T-helper 22 cell (primary cell): ENCODE results near the gene PRAC1.
"Not testable (repeated sequence)": the region's sequence is repeated elsewhere in the genome, so short reads cannot be mapped to it uniquely, and the experiment has no call there.

Experiments used
- DNase-seq: peaks from one replicate; pipeline ENCODE4 v3.0.0-alpha.2; 2020; ENCODE audit warnings: low read depth

The PRAC1 gene

DNA sequence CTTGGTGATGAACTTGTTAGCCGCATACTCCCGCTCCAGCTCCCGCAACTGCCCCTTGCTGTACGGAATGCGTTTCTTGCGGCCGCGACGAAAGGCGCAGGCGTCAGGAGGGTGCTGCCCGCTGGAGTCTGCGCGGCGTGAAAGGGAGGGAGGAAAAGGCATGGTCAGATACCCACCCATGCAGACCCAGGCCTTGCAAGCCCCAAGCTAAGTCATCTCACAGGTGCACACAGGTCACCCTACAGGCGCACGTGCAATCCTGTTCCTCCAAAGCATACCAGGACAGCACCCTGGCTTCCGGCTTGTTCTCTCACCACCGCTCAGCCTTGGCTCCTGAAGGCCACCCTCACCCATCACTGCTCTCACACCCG, 4.6 kb upstream of the PRAC1 start:
- no peak for DNase-seq

DNA sequence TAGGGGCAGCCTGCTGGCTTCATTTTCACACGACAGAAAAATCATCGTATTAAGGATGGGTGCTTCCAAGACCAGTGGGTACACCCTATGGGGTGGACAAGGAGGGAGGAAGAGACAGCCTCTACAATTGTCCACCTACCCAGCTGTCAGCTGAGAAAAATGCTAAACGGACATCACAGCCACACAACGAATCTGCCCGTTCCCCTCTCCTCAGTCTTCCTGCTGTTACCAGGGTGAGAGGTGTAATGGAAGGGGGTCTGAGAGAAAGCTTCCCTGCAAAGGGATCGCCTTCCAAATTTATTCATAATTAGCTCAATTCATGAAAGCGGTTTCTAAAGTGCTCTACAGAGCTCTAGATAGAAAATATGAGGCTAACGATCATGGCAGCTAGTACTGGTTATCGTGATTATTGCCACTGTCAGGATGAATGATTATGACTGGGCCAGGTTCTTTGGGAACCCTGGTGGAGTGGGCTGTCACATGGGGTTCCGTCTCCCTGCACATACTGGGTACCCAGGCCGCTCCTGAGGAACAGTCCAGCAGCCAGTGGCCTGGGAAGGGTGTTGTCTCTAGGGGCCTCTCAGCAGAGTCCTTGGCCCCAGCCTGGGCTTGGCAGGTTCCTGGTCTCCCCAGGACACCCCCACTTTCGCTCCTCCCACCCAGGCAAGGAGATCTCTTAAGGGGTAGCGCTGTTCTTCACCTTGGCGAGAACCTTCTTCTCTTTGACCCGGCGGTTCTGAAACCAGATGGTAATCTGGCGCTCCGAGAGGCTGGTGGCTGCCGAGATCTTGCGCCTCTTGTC, 4.0 kb upstream of the PRAC1 start:
- no peak for DNase-seq

DNA sequence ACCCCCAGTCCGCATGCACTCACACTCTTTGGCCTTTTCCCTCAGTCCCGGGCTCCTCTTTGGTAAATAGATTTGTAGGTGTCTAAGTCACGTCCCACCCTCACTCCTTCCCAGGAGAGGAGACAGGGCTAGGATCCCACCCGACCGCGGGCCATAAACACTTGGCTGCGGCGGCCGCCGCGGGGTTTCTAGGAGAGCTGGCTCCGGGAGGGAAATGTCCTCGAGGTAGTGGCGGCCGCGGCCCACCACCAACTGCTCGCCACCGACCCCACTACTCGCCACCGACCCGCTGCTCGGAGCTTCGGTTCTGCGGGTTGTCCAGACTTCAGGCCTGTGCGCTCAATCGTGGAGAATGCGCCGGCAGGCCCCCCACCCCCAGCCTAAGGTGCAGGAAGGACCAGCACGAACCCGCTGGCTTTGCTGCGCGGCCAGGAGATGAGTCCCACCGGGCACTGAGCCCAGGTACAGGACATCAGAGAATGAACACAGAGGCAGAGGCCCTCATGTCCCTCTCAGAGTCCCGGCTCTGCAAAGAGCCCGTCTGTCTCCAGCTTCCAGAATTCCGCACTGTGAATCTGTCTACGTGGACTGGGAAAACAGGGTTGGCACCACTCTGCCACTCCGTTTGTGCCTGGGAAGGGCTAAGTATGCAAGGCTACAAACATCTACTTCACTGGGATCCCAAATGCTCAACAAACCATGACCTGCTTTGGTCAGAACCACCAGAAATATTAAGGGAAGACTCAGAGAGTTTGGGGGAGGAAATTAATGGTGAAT, 3.2 kb upstream of the PRAC1 start:
- DNase-seq = no peak

DNA sequence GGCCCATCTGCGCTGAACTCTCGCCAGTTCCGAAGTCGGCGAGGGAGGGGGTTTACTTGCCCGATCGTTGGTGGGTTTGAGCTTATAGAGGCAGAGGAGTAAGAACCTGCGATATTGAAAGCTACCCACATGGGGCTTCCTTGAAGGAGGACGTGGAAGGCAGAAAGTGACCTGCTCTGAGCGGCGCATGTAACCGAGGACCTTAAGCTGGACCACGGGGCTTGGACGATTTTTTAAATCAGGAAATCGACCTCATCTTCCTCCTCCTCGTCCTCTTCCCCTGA, 2.6 kb upstream of the PRAC1 start:
- DNase-seq = no peak

DNA sequence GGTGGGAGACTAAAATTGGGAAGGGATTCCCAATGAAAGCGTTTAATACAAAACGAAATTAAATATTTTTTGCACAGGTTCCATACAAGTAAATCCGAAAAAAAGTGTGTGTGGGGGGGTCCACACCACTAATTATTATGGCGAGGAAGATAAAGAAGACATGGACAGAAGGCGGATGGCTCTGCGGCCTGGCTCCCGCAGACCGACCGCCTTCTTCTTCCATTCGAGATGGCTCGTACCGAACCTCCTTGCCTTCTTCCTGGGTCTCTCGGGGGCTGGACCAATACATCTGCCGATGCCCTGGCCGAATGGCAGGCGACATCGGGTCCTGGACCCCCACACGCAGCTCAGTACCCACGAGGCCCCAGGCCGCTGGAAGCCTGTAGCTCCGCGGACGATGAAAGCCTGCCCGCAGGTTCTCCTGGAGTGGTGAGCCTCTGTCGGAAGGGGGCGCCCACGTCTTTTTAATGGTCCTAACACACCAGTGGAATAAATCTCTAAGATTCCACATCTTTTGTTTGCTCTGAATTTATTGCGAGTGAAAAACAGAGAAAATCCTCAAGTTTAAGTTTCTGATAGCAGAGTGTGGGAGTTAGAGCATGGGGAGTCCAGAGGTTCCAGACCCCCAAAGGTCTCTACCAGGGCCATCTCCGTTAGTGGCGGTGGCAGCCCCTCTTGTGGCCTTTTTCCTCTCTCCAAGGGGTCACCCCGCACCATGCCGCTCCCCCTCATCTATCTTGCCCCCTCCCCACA, 2.1 kb upstream of the PRAC1 start:
- peak; percentile 42 for DNase-seq

DNA sequence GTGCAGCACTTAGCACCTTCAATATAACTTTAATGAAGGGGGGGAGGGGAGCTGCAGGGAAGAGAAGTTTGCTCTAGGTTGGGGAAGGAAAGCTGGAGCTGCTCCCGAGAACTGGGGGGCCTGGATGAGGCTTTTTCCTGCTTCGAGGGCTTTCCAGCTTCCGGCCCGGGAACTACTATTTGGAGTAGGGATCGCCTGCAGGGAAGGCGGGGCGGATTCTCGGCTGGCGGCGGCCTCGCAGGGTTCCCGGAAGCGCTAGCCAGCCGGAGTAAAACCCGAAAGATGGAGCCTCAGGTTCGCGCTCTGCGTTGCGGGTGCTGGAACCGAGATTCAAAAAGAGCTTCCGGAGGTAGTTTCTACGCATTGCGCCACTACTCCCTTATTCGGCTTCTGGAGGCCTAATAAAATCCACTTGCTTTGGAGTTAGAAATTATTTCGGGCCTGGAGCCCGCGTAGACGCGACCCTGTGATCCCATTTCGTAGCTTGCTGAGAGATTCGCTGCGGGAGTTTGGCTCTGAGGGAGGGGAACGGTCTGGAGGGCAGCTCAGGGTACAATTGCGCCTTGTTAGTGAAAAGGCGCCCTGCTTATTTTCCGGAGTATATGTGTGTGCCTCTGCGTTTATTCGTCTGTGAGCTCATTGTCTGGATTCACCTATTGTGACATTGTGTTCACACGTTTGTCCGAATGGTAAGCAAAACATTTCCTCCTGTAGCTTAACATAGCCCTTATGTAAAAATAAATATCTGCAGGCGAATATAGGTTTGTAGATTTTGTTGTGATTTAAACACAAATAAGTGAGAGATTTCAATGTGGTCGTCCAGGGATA, 1.3 kb upstream of the PRAC1 start:
- no peak for DNase-seq

DNA sequence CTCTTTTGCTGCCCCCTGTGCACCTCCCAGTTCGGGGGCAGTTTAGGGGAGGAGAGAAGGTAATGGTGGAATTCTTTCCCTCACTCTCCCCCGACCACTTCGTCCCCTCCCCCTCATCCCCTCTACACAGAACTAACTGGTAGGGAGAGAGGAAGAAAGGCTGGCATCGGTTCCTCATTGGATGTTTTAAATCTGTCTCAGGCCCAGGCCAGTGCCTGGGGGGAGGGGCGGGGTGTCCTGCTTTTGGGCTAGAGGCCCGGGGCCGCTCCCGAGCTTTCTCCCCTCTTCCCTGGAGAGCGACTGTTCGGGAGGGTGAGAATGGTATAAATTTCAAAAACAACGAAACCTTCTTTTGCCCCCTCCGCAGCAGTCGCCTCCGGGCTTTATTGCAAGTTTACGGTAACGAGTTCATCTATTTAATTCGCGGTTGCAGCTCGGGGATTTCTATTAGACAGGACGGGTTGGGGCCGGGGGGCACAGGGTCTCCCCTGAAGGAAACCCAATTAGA, 651 bp upstream of the PRAC1 start, which contains the start of gene PRAC2:
Gene PRAC2 (plus strand): TSS at position 271 of the 508 bp plus-strand sequence. CDS start 1,226 bp downstream, outside the sequence.
- DNase-seq = no peak

DNA sequence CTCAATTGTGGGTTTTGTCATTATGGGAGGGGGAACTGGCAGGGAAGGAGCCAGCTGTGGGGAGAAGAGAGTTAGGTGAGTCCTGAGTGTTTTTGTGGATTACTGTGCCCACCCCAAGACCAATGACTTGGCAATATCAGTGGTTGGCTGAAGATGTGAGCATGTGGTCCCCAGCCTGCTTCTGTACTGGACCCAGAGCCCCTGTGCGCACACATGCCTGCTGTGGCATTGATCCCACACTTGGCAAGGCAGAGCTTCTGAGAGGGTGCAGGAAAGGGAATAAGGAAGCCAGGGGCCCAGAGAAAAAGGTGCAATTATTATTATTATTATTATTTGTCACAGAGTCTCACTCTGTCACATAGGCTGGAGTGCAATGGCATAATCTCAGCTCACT, 1.3 kb downstream of the PRAC1 start:
- no peak for DNase-seq

DNA sequence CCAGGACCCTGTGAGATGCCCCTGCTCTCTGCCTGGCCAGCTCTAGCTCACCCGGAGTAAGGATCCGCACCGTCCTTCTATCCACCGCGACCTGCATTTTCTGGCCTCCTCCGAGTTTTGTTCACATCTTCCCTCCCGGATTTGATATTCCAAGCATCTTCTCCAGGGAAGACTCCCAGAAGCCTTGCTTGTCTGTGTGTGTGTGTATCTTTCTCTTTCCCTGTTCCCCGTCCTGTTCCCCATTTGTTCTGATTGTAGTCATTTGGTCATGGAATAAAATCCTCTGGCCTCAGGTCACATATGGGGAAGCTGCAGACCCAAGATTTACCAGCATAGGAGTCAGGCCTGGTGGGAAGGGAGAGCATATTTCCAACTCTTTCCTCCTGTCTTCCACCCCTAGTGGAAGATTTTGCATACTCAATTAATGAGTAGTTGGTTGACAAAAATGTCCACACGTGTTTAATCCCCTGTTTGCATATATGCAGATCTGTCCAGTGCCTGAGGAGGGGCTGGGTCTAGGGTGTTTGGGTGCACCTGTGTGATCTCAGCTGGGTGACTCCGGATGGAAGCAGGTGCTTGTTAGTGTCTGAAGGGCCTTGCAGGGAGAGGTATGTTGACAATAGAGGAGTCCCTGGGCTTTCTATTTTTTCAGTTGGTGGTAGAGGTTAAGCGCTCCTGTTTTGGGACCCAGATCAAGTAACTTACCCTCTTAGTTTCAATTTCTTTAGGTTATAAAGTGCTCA, 1.9 kb downstream of the PRAC1 start:
- no peak for DNase-seq

DNA sequence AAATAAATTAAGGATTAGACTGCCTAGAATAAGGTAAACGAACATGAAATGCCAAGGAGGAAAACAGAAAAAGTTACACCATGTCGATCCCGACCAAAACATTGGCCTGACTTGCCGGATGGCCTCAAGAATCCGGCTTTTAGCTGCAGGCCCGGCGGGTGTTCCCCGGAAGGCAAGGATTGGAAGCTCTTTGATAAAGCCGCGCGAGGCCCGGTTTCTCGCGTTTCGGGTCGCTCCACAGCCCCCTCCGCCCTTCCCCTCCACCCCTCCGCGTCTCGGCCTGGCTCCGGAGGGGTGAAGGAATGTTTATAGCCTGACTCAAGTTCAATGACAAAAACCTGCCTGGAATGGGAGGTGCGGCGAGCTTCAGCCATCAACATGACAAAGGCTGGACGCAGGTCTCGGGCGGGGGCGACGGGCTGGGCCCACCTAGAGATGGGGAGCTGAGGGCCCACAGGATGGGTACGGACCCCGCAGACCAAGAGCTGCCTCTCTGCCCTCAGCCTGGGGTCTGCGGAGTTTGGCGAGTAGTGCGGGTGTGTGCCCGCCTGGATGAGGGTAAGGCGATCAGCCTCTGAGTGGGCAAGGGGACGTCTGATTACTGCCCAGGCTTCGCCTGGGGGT, 2.6 kb downstream of the PRAC1 start:
- DNase-seq = no peak

DNA sequence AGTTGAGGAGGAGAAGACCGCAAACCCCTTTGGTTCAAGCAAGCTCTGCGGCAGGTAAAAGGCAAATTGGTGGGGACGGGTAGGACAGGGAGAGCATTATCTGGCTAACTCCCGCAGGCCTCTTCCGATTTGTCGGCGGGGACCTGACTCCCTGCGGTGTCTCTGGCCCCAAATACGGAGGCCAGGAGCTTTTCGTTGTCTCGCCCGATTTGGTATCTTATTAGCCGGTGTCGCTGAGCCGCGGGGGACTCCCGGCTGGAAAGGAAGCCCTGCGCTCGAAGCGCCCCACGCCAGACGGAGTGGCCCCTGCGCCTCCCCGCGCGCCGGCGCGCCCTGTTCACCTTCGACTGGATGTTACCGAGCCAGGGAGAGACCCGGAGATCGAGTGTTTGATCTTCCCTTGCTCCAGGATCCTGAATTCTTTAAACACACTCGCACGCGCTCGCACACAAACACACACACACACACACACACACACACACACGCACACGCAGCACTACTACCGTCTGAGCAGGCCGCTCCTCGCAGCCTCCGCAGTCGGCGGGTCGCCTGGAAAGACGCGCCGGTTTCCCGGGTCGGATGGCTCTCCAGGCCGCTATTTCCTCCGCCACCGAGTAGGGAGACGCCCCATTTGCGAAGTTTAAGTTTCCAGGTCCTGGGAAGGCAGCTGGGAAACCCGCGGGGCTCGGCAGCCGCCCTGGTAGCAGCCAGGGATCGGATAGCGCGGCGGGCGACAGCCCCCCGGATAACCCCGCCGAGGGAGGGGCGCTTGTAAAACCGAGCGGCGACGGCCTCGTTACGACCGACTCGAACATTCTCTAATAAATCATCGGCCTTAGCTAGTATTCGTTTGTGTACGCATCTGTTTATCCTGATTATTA, 3.3 kb downstream of the PRAC1 start:
- no peak for DNase-seq

DNA sequence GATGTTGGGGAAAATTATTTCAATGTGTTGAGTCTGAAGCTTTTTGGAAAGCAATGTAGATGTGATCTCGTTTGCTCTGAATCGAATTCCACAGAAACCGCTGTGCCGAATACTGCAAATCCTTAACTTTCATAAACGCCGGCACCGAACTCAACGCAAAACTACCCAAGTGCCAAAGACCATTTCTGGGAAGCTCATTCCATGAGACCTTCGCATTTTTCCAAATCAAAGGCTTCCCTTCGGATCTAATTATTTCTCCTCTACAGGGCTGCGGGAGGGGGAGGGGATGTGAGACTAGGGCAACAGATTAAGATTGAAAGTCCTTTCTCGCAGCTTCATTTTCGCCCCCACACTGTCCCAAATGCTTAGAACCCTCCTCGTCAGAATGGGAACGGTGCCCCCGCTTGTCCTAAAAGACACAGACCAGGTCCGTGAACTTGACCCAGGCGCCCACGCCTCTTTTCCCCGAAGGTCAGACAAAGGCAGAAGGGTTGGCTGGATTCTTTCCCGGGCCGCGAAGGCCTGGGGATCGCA, 4.0 kb downstream of the PRAC1 start:
- no peak for DNase-seq

DNA sequence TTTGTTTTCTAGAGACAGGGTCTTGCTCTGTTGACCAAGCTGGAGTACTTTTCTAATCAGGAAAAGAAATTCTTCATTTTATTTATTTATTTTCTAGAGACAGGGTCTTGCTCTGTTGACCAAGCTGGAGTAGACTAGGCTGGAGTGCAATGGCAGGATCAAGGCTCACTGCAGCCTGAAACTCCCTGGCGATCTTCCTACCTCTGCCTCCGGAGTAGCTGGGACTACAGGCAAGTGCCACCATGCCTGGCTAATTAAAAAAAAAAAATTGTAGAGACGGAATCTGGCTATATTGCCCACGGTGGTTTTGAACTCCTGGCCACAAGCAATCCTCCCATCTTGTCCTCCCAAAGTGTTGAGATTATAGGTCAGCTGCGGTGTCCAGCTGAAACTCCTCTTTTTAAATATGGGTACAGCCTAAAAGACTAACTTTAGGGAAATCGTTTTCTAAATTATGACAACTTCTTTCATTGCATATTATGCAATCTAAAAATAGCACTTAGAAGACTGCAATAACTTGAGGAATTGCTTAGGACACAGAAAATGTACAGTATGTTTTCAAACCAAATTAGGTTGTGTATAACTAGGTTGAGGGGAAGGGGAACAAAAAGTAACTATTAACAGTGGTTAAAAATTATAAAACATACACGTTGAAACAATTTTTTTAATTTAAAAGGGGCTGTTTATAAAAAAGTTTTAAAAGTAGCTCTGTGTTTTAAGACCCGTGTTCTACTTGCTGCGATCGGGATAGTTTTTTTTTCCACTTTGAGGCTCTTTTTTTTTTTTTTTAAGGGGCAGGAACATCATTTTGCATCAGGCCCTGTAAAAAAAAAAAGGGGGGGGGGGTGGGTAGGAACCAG, 4.7 kb downstream of the PRAC1 start:
- no peak for DNase-seq

DNA sequence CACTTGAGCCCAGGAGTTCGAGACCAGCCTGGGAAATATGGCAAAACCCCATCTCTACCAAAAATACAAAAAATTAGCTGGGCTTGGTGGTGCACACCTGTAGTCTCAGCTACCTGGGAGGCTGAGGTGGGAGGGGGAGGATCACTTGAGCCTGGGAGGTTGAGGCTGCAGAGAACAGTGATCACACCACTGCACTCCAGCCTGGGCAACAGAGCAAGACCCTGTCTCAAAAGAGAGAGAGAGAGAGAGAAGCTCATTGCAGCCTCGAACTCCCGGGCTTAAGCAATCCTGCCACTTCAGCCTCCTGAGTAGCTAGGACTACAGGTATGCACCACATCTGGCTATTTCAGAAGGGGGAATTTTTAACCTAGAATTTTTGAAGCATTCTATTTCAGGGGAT, 5.8 kb downstream of the PRAC1 start:
- DNase-seq = not testable (repeated sequence)

DNA sequence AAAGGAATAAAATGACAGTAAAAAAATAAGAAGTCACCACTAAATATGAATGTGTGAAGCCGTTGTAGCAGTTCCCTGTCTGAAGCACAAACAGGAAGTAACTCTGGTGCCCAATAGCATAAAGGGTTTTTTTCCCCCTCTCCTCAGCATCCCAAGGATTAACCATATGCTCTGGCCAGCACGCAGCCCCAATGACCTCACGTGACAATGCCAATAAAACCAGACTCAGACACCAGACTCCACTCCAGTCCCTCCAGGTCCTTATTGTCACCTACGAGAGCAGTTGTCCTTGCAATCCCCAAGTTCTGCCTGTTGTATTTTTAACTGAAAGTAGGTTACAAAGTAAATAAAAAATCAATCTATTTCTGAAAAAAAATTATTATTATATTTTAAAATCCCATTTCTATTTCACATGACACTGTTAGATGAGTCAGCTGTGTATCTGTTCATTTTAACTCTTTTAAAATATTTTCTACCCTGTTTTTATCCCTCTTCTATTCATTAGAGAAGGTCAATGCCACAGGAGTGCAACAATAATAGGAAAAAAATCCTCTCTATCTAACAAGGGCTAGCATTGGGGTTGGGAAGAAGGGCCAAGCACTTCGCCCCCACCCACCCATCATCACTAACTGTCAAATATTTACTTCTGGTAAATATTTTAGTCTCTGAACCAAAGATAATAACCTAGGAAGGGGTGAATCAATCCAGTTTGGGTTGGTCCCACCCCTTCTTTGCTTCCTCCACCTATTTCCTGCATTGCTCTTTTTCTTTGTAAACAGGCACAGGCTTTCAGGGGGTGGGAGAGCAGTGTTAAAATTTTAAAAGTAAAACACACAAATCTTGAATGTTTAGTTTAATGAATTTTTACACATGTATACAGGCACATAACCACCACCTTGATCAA, 6.6 kb downstream of the PRAC1 start:
- DNase-seq = no peak

DNA sequence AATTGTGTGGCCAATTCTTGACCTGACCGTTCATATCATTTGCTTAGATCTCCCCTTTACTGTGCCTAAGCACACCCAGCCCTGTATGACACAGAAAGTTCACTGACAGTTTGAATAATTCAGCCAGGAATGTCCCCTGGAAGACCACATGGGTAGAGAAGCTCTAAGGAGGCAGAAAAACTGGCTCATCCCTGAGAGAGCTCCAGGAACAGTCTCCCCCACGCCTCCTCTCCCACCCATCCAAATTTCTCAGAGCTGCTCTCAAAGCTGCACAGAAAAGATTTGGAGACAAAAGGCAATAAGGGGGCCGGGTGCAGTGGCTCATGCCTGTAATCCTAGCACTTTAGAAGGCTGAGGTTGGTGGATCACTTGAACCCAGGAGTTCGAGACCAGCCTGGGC, 11.2 kb downstream of the PRAC1 start:
- DNase-seq = no peak
